GM21423 (cell line): ENCODE data around the gene TMEM108.

Source experiments
- ATAC-seq: cut with Tn5 transposase; IDR thresholded peaks from one replicate; pipeline ENCODE4 v1.9.1; 2021; ENCODE audit warnings: mild to moderate bottlenecking, moderate library complexity; ENCODE audit not compliant: unreplicated experiment

The TMEM108 gene

GRCh38 chr3:133209871-133210550, 171.8 kb downstream of the TMEM108 start:
- ATAC-seq: no peak

DNA sequence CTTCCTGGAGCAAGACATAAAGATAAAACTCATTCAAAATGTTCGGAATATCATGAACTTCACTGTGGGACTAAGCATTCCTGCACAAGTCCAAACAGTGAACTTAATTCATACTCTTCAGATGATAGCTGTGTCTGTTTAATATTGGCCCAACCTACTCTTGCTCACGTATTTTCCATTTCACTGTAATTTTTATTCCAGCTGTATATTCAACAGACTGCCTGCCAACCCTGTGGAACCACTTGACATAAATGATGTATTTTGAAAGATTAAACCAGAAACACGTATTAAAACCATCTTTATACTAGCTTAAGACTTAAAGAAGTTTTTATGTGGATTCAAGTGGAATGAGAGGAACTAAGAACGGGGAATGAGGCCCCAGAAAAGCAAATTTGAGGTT, 172.5 kb downstream of the TMEM108 start:
- no peak for ATAC-seq

- ATAC-seq: peak; percentile 98
Observed at GRCh38 chr3:133211449-133211848, 173.3 kb downstream of the TMEM108 start.

- no peak for ATAC-seq
Observed at GRCh38 chr3:133211856-133212255, 173.7 kb downstream of the TMEM108 start.

DNA sequence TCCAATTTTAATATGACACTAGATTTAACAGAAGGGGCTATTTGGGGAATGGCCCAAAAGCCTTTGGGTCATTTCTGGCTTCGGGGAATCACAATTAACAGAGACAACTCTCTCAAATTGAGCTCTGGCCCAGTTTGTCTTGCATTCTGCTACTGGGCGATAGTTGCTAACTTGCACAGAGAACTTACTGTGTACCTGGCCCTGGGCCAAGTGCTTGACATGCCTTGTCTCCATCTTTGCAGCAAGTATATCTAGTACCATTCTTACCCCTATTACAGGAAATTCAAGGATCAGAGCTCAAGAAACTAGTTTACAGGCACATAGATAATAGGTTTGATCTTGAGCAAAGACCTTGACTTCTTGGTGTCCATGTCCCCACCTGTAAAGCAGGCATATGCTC, 175.7 kb downstream of the TMEM108 start:
- no peak for ATAC-seq

DNA sequence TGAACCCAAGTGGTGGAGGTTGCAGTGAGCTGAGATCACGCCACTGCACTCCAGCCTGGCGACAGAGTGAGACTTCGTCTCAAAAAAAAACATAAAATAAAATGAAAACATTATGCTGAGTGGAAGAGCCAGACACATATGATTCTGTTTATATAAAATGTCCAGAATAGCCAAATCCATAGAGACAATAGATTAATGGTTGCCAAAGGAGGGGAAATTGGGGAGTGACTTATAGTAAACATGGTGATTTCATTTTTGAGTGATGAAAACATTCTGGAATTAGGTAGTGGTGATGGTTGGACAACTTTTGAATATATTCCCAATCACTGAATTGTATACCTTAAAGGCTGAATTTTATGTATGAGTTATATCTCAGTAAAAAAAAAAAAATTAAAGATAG, 189.6 kb downstream of the TMEM108 start:
- no peak for ATAC-seq

DNA sequence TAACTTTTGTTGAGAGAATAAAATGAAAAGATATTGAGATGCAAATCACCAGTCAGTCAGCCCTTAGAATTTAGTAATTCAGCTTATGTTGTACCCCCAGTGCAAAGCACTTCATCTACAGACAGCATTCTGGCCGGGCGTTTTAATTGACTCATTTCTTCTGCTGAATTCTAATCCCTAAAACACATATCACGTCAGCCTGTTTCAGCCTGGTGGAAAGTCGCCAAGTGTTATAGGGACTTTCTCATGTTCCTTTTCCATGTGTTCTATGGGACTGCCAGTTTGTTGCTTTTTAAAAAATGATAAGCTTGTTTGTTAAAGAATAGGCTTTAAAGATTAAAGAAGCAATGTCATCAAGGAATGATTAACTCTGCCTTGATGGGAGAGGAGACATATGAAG, 192.0 kb downstream of the TMEM108 start:
- ATAC-seq: no peak

GRCh38 chr3:133236901-133237300, 198.7 kb downstream of the TMEM108 start:
- no peak for ATAC-seq

DNA sequence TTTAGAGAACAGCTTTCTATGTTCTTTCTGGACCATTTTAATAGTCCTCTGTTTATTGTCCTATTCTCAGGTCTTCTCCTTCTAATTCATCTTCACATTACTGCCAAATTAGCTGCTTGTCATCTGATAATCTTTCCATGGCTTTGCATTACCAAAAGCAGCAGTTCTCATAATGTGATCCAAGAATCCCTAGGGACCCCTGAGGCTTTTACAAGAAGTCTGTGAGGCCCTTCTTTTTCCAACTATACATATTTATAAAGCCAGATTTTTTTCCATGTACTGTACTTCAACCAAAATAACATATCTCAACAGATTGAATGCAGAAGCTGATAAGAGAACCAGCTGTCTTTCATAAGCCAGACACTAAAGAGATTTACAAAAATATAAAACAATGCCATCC, 199.2 kb downstream of the TMEM108 start:
- ATAC-seq: no peak

DNA sequence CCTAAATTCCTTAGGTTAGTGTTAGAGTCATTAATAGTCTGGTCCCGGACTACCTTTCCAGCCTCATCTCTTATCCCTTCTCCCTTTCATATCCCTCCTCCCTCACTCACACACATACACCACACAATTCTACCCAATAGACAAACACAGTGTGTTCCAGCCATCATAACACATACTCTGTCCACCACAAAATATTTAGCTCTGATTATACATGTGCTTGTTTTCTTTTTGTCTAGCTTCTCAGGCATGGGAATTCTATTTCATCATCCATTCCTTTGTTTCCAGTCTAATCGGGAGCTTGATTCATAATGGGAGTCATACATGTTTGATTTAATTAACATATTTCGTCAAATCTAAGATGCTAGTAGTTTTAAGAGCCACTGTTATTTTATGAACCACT, 199.8 kb downstream of the TMEM108 start:
- ATAC-seq: no peak

GRCh38 chr3:133246119-133246518, 207.9 kb downstream of the TMEM108 start:
- ATAC-seq: no peak

DNA sequence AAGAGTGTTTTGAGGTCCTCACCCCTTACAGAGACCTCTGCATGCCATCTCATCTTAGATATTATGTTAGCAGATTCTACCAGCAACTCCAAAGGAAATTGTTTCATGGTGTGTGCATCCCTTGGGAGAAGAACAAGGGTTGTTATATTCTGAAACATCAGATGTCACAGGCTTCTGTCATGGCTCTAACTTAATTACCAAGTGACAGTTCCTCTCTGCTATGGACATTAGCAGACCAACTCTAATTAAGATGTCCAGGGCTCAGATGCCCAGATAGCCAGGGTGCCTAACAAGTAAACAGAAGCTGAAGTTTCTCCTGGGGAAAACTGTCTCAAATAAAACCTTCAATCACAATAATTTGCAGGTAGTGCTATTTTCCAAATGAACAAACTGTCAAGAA, 208.6 kb downstream of the TMEM108 start:
- ATAC-seq: no peak

DNA sequence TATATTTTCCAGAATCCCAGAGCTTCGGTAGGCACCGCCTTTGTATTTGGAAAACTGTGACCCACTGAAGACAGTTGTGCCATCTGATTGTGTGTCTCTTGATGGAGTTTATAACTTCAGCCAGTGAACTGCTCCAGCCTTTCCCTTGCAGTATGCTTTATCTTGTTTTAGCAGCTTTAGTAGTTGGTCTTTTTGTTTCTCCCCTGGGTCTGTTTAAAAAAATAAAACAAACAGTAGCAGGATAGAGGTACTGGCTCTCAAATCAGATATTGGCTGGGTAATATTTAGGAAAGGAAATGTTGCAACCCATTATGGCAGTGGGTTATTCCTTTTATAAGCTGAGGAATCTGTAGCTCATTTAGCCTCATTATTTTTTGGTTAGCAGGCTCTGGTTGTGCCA, 210.2 kb downstream of the TMEM108 start:
- no peak for ATAC-seq

- no peak for ATAC-seq
Observed at GRCh38 chr3:133249490-133249889, 211.3 kb downstream of the TMEM108 start.

DNA sequence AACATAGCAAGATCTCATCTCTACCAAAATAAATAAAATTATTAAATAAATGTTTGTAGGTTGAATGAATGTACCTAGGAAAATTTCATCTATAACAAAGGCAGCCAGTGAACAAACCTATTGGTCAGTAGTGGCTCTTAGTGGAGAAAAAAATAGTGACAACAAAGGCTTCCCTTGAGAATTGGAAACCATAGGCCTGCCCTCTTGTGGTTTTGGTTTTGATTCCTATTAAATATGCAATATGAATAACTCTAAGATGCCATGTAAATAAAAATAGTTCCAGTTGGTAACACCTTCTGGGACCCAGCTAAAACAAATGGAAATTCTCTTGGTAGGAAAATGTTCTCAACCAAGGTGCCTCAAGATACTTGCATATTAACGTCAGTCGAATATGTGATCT, 216.0 kb downstream of the TMEM108 start:
- ATAC-seq: no peak

DNA sequence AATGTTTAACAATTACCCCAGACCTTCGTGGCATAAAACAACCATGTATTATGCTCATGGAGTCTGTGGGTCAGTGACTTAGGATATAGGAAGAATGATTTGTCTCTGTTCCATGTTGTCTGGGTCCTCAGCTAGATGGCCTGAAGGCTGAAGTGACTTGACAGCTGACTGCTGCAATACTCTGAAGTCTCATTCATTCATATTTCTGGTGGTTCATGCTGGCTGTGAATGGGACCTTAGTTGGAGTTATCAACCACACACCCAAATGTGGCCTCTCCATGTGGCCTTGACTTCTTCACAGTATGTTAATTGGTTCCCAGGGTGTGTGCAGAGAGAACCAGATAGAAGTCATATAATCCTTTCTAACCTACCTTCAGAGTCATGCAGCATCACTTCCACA, 216.5 kb downstream of the TMEM108 start:
- ATAC-seq: no peak

- no peak for ATAC-seq
Observed at GRCh38 chr3:133256787-133257483, 218.7 kb downstream of the TMEM108 start.

DNA sequence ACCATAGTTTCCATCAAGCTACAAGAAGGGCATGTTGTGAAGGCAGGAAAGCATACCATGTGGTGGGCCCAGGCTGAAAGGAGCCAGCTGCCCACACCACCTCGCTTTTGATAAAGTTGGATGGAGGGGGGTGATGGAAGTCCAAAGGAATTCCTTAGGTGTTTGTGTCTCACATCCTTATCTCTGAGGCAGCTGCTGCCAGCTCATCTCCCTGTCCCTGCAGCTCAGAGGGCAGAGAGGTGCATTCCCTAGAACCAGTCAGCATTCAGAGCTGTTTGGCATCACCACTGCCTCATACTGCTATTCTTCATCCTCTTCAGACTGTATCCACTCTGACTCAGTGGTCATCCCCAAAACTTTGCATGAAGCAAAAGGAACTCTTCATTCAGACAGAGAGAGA, 220.2 kb downstream of the TMEM108 start:
- no peak for ATAC-seq

- no peak for ATAC-seq
Observed at GRCh38 chr3:133259767-133260166, 221.6 kb downstream of the TMEM108 start.

- no peak for ATAC-seq
Observed at GRCh38 chr3:133262333-133262732, 224.1 kb downstream of the TMEM108 start.

DNA sequence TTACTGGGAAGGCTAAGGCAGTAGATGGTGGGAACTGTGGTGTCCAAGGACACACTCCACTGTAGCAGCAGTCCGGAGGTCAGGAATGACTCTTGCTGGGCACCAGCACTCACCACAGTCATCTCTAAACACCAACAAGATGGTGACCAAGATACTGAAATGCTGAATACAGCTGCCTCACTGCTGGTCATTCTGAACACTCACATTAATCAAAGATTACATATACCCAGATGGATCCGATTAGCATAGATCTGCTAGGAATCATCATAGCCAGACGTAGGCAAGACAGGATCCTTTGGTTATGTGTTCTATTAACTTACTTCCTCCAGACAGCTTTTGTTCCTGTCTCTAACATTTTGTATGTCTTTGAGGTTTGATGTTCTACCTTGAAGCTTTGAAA, 226.7 kb downstream of the TMEM108 start:
- no peak for ATAC-seq

DNA sequence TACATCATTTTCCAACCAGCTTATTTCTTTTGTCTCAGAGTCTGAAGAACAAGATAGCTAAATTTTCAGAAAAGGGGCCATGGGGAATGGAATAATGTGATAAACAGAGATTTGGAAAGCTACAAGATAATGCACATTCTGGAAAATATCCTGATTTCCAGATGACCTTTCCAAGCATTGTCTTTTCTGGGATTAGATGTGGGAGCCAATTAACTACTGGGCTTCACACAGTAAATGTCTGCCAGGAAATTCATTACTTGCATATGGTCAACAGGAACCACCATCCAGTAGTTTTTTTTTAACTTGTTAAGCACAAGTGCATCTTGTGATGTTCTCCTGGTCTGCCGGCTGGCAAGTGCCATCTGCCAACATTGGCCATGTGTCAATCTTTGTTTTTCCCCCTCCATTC, 230.5 kb downstream of the TMEM108 start:
- no peak for ATAC-seq

DNA sequence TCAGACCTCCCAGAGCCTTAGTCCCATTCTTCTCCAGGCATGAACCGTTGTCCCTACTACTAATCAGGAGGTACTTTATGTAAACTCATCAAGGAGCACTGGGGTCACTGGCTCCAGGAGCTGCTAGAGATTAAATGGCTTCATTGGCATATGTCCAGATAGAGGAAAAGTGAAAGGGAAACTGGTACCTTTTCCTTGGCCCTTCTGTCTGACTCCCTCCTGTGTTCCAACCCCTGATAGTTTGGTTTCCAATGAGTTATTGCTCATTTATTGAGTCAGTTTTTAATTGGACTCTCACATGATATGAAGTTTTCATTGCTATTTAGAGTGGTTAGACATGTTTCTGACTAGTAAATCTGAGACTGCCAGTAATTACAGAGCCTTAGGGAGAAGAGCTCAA, 231.2 kb downstream of the TMEM108 start:
- no peak for ATAC-seq
